ENCODE data around the gene SERPINA1.

Gene SERPINA1

DNA sequence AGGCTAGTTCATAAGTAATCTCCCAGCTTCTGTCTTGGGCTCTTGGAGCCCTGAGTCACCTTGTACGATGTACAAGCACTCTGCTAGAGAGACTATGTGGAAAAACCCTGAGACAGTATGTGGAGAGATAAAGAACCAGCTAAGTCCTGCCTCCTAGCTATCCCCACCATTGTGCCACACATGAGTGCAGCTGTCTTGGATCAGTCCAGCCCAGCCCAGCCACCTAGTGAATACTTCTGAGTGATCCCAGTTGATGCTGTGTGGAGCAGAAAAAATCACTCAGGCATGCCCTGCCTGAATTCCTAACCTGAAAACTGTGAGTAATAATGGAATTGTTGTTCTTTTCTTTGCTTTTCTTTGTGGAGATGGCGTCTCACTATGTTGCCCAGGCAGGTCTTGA lies 60.2 kb downstream of the SERPINA1 start:
- Histone ChIP-seq H3K9me3 (ENCODE audit: control insufficient read depth in 5 of 5, low read length in 5 of 5) (no peaks in the 10 kb centered on the region), H3K27me3 (ENCODE audit: control insufficient read depth in 5 of 5, insufficient read depth in 4 of 5, low read length in 5 of 5) (no peaks in the 10 kb centered on the region), H3K27ac (ENCODE audit: low read depth, low read length) (no peak overlapping the region), H3K4me1 (ENCODE audit: control insufficient read depth in 5 of 5, insufficient read depth in 5 of 5, low read length in 5 of 5) (peaks cover 0 to 6% (median 0%) of the 10 kb centered on the region in 5 donors), H3K36me3 (ENCODE audit: control insufficient read depth in 5 of 5, insufficient read depth in 5 of 5, low read length in 5 of 5) (no peaks in the 10 kb centered on the region), H3K4me3 (ENCODE audit: low read depth in 1 of 5, low read length in 5 of 5) (no peak overlapping the region), H3K9ac (ENCODE audit: low read length in 5 of 5) (no peak overlapping the region)

Measured in subcutaneous abdominal adipose tissue (tissue), 5 donors.